Measurements from ENCODE around the gene SP7. TPM values are rescaled to one million over a fixed set of nuclear protein-coding genes. Genes with fewer than 3 reads are reported as not detected.

SP7 gene
- total RNA-seq, 1 experiment from 2014 or later = not detected

DNA sequence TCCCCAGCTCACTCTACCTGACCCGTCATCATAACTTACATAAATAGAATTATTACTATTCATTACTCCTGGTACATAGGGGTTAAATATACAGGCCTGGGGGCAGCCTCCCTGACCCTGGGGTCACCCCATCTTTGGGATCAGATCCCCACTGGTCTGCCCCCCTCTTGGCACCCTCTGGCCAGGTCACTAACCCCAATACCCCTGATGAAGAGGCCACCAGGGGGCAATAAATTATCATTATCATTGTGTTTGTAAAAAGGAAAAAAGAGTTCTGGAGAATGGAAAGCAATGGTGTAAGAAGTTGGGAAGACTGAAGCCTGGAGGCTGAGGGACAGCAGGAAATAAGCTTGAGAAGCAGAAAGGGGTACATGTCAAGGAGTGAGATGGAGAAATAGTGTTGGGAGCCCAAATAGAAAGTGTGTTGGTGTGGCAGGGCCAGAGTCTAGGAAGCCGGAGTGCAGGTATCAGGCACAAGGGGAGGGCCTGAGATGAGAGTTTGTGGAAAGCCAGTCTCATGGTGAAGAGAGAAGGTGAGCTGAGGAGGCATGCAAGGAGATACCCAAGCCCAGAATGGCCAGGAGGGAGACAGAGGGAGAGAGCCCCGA, 8.6 kb downstream of the SP7 start:
- H3K27me3 Mint-ChIP-seq (ENCODE audit: low read depth) = peaks cover 87% of the 10 kb centered on the region
- no peak overlapping the region for H3K14ac ChIP-seq (ENCODE audit: insufficient read depth, low read length)
- no peak overlapping the region for H3K18ac ChIP-seq (ENCODE audit: insufficient read length, low read depth, low read length)
- no peak overlapping the region for H2AK5ac ChIP-seq (ENCODE audit: insufficient read length, low read length)
- no peaks in the 10 kb centered on the region for H4K20me1 ChIP-seq (ENCODE audit: control insufficient read depth, insufficient read depth, insufficient read length)
- no peaks in the 10 kb centered on the region; a peak in 1 of 5 replicates for H3K9me3 Mint-ChIP-seq
- no peak overlapping the region for H4K8ac ChIP-seq (replicated peaks; ENCODE audit: insufficient read length, low read depth, low read length)
- H3K9ac ChIP-seq (ENCODE audit: extremely low read depth, insufficient read length, low read length) = no peak overlapping the region
- H2BK12ac ChIP-seq (ENCODE audit: insufficient read length, low read depth, low read length) = no peak overlapping the region
- peaks cover 13% of the 10 kb centered on the region for H3K23me2 ChIP-seq (ENCODE audit: insufficient read length, low read depth, low read length, poor library complexity, severe bottlenecking)
- H4K91ac ChIP-seq (ENCODE audit: insufficient read length, low read depth, low read length) = no peak overlapping the region
- no peak overlapping the region for H2BK20ac ChIP-seq (ENCODE audit: low read depth, low read length, poor library complexity, severe bottlenecking)
- no peaks in the 10 kb centered on the region for H3K4me1 ChIP-seq (ENCODE audit: insufficient read depth, low read length)
- no peaks in the 10 kb centered on the region for H3K79me1 ChIP-seq (ENCODE audit: insufficient read depth, low read depth, low read length, poor library complexity, severe bottlenecking)
- DNase-seq = no peak
- H3K9me3 ChIP-seq (ENCODE audit: control insufficient read depth, low read depth, low read length) = no peaks in the 10 kb centered on the region
- H3K4ac ChIP-seq (ENCODE audit: low read depth, low read length) = no peak overlapping the region
- H3K56ac ChIP-seq (ENCODE audit: insufficient read length, low read depth, low read length) = no peak overlapping the region
- H2BK120ac ChIP-seq (ENCODE audit: low read depth, low read length, poor library complexity, severe bottlenecking) = no peak overlapping the region
- H3K23ac ChIP-seq (ENCODE audit: insufficient read length, low read depth, low read length) = no peak overlapping the region
- H3K36me3 Mint-ChIP-seq (ENCODE audit: insufficient read depth in 1 of 3, low read depth in 3 of 3) = no peaks in the 10 kb centered on the region; a peak in 1 of 7 replicates
- no peaks in the 10 kb centered on the region for H3K79me2 ChIP-seq (ENCODE audit: insufficient read depth, low read length)
- H2BK15ac ChIP-seq (ENCODE audit: low read depth, low read length) = no peak overlapping the region
- no peak overlapping the region for H4K5ac ChIP-seq (ENCODE audit: insufficient read length, low read depth, low read length)
- peaks cover 18% of the 10 kb centered on the region for H3K27me3 ChIP-seq (ENCODE audit: insufficient read depth, low read length)
- H3T11ph ChIP-seq (ENCODE audit: low read length) = no peak overlapping the region
- no peak overlapping the region for H3K27ac Mint-ChIP-seq
- H3K27ac ChIP-seq (ENCODE audit: insufficient read length, low read depth, low read length) = no peak overlapping the region
- WGBS (ENCODE audit: extremely low coverage, insufficient read length, low lambda C conversion rate) = no CpG with 5 or more reads among the region's 3 CpGs
- TF ChIP-seq CTCF (conservative IDR thresholded peaks at IDR 0.05) = peak; percentile 28; the same call in 1 of the 3 replicates
- peaks cover 19 to 36% of the 10 kb centered on the region in 2 experiments for H3K4me1 Mint-ChIP-seq
- H2BK5ac ChIP-seq (ENCODE audit: insufficient read length, low read length) = no peak overlapping the region
- no peak overlapping the region for H3K4me2 ChIP-seq (ENCODE audit: insufficient read depth, insufficient read length, low read length)
- no peak overlapping the region for H2AFZ ChIP-seq (ENCODE audit: low read length)
- peak overlapping the region in 1 of 2 experiments; percentile 14; a peak in 1 of 5 replicates for H3K4me3 Mint-ChIP-seq
